Posterior vena cava (tissue), 2 donors: ENCODE results near the gene GCNT4. TPM values are rescaled to one million over a fixed set of nuclear protein-coding genes. Genes with fewer than 3 reads are reported as not detected.

Experiments used
- DNase-seq: peaks from one replicate; pipeline ENCODE4 v3.0.0-alpha.2; 2020; ENCODE audit warnings: low spot score
- intact Hi-C, 2 donors: fragments of 100-400 bp; cut with DNase I; formaldehyde crosslinking; loops; one replicate each; pipeline versions ENCODE4 v1.14.1 to v1.14.2; 2022 to 2023
- total RNA-seq, 2 donors: library from RNA; stranded (reverse); fragmentation: NEBNext Ultra II Directional; extraction: Animal tissue kit (Norgen Biotek cat#: 25700); gene quantifications; one replicate each; pipeline ENCODE4 v1.2.1, GENCODE V29; 2021
- donor health status: DM: yes; HTN: yes; CAD: no.
- donor health status: DM: yes; HTN: yes; CAD: no.

GCNT4 gene
- total RNA-seq, 2 donors from 2014 or later: 3.0 to 5.5 TPM

DNA sequence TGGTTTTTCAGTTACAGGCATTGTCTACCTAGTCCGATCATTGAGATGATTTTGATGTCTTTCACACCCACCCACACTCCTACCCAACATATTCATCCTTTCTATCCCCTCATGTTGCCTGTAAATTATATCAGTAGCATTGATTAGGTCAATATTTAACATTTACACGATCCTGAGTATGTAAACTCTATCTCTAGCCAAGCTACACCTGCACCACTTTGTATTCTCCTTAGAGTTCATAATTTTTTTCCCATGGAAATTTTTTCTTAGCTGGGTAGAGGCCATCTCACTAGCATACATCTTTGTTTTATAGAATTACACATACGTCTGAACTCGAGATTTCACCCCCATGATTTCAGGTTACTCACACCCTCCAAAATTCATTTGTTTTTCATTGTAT is 30.6 kb downstream of the GCNT4 start:
- no peak for DNase-seq
- intact Hi-C loops: no loop called here

- no peak for DNase-seq
- intact Hi-C loops: no loop called here
Measured at GRCh38 chr5:75021219-75021618, 31.1 kb downstream of the GCNT4 start.

GRCh38 chr5:75020016-75020656 is 32.2 kb downstream of the GCNT4 start:
- intact Hi-C loops: no loop called here
- no peak for DNase-seq

DNA sequence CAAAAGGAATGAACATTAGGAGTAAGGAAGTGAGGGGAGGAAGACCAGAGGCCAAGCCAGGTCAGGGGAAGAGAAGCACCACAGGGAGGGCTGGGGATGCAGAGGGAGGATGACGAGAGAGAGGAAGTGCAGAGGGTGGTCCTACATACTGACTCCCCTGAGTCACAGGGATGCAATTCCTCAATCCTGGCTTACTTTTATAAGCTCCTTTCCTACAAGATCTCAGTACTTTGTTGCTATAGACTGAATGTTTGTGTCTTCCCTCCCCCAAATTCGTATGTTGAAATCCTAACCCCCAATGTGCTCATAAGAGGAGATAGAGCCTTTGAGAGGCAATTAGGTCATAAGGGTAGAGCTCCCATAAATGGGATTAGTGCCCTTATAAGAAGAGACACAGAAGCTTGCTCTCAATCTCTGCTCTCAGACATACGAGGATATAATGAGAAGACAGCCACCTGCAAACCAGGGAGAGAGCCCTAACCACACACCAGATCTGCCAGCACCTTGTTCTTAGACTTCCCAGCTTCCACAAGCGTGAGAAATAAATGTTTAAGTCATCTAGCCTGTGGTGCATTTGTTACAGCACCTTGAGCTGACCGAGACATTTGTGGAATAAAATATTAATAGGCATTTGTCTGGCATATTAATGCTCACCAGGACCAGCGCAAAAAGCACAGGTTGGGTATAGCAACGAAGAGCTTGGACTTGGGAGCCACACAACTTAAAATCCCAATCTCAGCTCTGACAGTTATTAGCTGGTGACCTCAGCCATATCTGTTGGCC is 33.4 kb downstream of the GCNT4 start:
- no peak for DNase-seq
- intact Hi-C loops: no loop called here

DNA sequence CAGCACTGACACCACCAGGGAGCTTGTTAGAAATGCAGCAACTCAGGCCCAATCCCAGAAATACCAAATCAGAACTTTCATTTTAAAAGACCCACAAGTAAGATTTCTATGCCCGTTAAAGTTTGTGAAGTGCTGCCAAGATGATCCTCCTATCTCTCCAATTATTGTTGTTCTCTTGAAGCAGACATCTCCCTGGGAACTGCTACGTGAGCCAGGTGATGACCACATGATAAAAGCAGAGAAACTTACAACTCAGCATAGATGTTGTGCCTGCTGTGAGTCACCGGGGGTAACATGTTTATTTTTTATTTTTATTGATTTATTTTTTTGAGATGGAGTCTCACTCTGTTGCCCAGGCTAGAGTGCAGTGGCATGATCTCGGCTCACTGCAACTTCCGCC is 34.4 kb downstream of the GCNT4 start:
- intact Hi-C loops: no loop called here
- DNase-seq: no peak

- DNase-seq: no peak
- intact Hi-C loops: no loop called here
Measured at GRCh38 chr5:75016896-75017295, 35.5 kb downstream of the GCNT4 start.

GRCh38 chr5:75012748-75013147 is 39.6 kb downstream of the GCNT4 start:
- intact Hi-C loops: no loop called here
- no peak for DNase-seq

GRCh38 chr5:75010838-75011237 is 41.5 kb downstream of the GCNT4 start:
- intact Hi-C loops: no loop called here
- DNase-seq: no peak

DNA sequence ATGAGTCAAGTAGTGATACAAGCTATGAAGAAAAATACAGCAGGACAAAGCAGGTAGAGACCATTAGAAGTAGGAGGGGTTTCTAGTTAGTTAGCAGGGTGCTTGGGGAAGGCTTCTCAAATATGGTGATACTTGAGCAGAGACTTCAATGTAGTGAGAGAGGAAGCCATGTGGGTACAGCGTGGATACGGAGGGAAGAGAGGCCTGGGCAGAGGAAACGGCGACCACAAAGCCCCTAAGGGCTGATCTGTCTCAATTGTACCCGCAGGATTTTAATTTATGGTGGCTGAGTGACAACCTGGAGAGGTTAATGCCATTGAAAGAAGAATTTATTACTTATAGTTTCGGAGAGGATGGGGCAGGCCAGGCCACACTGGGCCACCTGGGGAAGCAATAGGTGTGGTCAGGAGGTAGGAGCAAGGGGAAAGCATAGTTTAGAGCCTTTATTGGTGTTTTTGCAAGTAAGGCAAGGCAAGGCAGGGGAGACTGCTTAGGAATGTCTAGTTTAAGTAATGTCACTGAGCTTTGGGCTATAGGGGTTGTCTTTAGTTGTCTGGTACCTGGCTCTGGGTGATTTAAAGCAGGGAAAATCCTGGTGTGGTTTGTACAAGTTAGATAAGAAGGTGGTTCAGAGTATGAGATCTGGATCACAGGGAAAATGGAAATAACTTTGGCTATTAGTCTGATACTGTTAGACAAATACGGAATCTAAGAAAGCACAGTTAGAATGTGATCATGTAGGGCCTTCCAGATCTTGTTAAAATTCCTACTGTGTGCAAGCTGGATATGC is 42.6 kb downstream of the GCNT4 start:
- intact Hi-C loops: no loop called here
- no peak for DNase-seq

GRCh38 chr5:75006865-75007822 is 45.2 kb downstream of the GCNT4 start:
- no peak for DNase-seq
- intact Hi-C loops: no loop called here

- intact Hi-C loops: no loop called here
- no peak for DNase-seq
Measured at GRCh38 chr5:75005561-75005960, 46.8 kb downstream of the GCNT4 start.

Other genes starting within 250 kb of the GCNT4 start
- under 1 TPM; 0.43 to 0.65 TPM for gene FAM169A, start 186.2 kb downstream of the GCNT4 start, total RNA-seq
- gene ANKRD31, start 184.3 kb upstream of the GCNT4 start, total RNA-seq: under 1 TPM; 0.19 to 0.42 TPM